ENCODE data around the gene ELP2. TPM values are rescaled to one million over a fixed set of nuclear protein-coding genes. Genes with fewer than 3 reads are reported as not detected.
A peak's percentile ranks its signal among the peaks of the same experiment; 100 is the strongest.

Gene ELP2
- total and polyA plus RNA-seq, 4 donors, result 27.3 to 78.1 (median 50.9) TPM

GRCh38 chr18:36126668-36127067, 3.0 kb upstream of the ELP2 start:
- no peak overlapping the region for H3K4me3 ChIP-seq (ENCODE audit: low read depth in 1 of 3, low read length in 3 of 3)
- no peak for DNase-seq (ENCODE audit: low spot score)
- no peak for TF ChIP-seq REST (IDR thresholded peaks at IDR 0.05)

GRCh38 chr18:36127836-36128529, 1.7 kb upstream of the ELP2 start:
- Histone ChIP-seq H3K4me3 (ENCODE audit: low read depth in 1 of 3, low read length in 3 of 3) (peak overlapping the region; percentile 80 to 88 (median 82)), H3K9ac (ENCODE audit: low read depth in 1 of 2, low read length in 2 of 2) (peak overlapping the region in 1 of 2 donors; percentile 74), H3K4me1 (ENCODE audit: control insufficient read depth in 4 of 4, insufficient read depth in 4 of 4, low read length in 3 of 4) (peaks cover 4 to 35% (median 26%) of the 10 kb centered on the region in 4 donors), H3K36me3 (ENCODE audit: control insufficient read depth in 4 of 4, insufficient read depth in 3 of 4, low read depth in 1 of 4, low read length in 3 of 4) (peaks cover 0 to 10% (median 4%) of the 10 kb centered on the region in 4 donors), H3K27me3 (ENCODE audit: control insufficient read depth in 4 of 4, insufficient read depth in 4 of 4, low read length in 3 of 4) (no peaks in the 10 kb centered on the region), H3K27ac (ENCODE audit: low read depth in 1 of 2, low read length in 2 of 2) (no peak overlapping the region), H3K9me3 (ENCODE audit: control insufficient read depth in 4 of 4, low read length in 3 of 4) (no peaks in the 10 kb centered on the region)
- WGBS, result 47% methylated on average over 15 of the region's 15 CpGs
- DNase-seq (ENCODE audit: low spot score), result no peak
- TF ChIP-seq GABPA (IDR thresholded peaks at IDR 0.05 in 1 of 2, conservative IDR thresholded peaks at IDR 0.05 in 1 of 2), result no peak
- TF ChIP-seq ZBTB33 (IDR thresholded peaks at IDR 0.05), result no peak
- TF ChIP-seq MAX (IDR thresholded peaks at IDR 0.05), result no peak
- no peak for TF ChIP-seq EGR1 (IDR thresholded peaks at IDR 0.05; ENCODE audit: low read depth in 2 of 2)
- TF ChIP-seq FOXA1 (IDR thresholded peaks at IDR 0.05), result no peak
- TF ChIP-seq HNF4A (conservative IDR thresholded peaks at IDR 0.05), result no peak
- TF ChIP-seq JUND (IDR thresholded peaks at IDR 0.05), result no peak

More at GRCh38 chr18:36126668-36127067, 3.0 kb upstream of the ELP2 start:
- peaks cover 0 to 21% (median 12%) of the 10 kb centered on the region in 4 donors for H3K36me3 ChIP-seq (ENCODE audit: control insufficient read depth in 4 of 4, insufficient read depth in 3 of 4, low read depth in 1 of 4, low read length in 3 of 4)
- peaks cover 2 to 24% (median 15%) of the 10 kb centered on the region in 4 donors for H3K4me1 ChIP-seq (ENCODE audit: control insufficient read depth in 4 of 4, insufficient read depth in 4 of 4, low read length in 3 of 4)
- no peak overlapping the region for H3K27ac ChIP-seq (ENCODE audit: low read depth in 1 of 2, low read length in 2 of 2)
- no peak overlapping the region for H3K9ac ChIP-seq (ENCODE audit: low read depth in 1 of 2, low read length in 2 of 2)
- WGBS, result 96% methylated on average over 8 of the region's 8 CpGs
- H3K27me3 ChIP-seq (ENCODE audit: control insufficient read depth in 4 of 4, insufficient read depth in 4 of 4, low read length in 3 of 4), result no peaks in the 10 kb centered on the region
- no peaks in the 10 kb centered on the region for H3K9me3 ChIP-seq (ENCODE audit: control insufficient read depth in 4 of 4, low read length in 3 of 4)

GRCh38 chr18:36128530-36128870, 1.2 kb upstream of the ELP2 start:
- WGBS, result 3% methylated on average over 12 of the region's 12 CpGs
- Histone ChIP-seq H3K4me1 (ENCODE audit: control insufficient read depth in 4 of 4, insufficient read depth in 4 of 4, low read length in 3 of 4) (peaks cover 4 to 35% (median 26%) of the 10 kb centered on the region in 4 donors), H3K27ac (ENCODE audit: low read depth in 1 of 2, low read length in 2 of 2) (no peak overlapping the region), H3K4me3 (ENCODE audit: low read depth in 1 of 3, low read length in 3 of 3) (peak overlapping the region; percentile 80 to 88 (median 82)), H3K9ac (ENCODE audit: low read depth in 1 of 2, low read length in 2 of 2) (peak overlapping the region; percentile 74 to 95), H3K27me3 (ENCODE audit: control insufficient read depth in 4 of 4, insufficient read depth in 4 of 4, low read length in 3 of 4) (no peaks in the 10 kb centered on the region), H3K9me3 (ENCODE audit: control insufficient read depth in 4 of 4, low read length in 3 of 4) (no peaks in the 10 kb centered on the region), H3K36me3 (ENCODE audit: control insufficient read depth in 4 of 4, insufficient read depth in 3 of 4, low read depth in 1 of 4, low read length in 3 of 4) (peaks cover 0 to 6% (median 4%) of the 10 kb centered on the region in 4 donors)
- no peak for DNase-seq (ENCODE audit: low spot score)
- no peak for TF ChIP-seq ATF3 (IDR thresholded peaks at IDR 0.05)
- no peak for TF ChIP-seq ZBTB33 (IDR thresholded peaks at IDR 0.05)
- no peak for TF ChIP-seq TAF1 (conservative IDR thresholded peaks at IDR 0.05)
- no peak for TF ChIP-seq NR2F2 (IDR thresholded peaks at IDR 0.05)
- no peak for TF ChIP-seq FOXA2 (IDR thresholded peaks at IDR 0.05)
- no peak for TF ChIP-seq HNF4G (IDR thresholded peaks at IDR 0.05)
- no peak for TF ChIP-seq REST (IDR thresholded peaks at IDR 0.05)

Data from liver (tissue), 9 donors.